K562 treated with DMSO at 1 percent for 4 hours (cell line): ENCODE measurements around the gene LARGE2. TPM values are rescaled to one million over a fixed set of nuclear protein-coding genes. Genes with fewer than 3 reads are reported as not detected.

Experiments used
- total RNA-seq: library from RNA; unstranded; fragments of 300-600 nt; gene quantifications from 2 replicates; pipeline ENCODE4 v1.2.3, GENCODE V29; 2022; ENCODE audit not compliant: insufficient read depth

LARGE2 gene
- 4.9 and 5.5 TPM in 2 replicates for total RNA-seq

DNA sequence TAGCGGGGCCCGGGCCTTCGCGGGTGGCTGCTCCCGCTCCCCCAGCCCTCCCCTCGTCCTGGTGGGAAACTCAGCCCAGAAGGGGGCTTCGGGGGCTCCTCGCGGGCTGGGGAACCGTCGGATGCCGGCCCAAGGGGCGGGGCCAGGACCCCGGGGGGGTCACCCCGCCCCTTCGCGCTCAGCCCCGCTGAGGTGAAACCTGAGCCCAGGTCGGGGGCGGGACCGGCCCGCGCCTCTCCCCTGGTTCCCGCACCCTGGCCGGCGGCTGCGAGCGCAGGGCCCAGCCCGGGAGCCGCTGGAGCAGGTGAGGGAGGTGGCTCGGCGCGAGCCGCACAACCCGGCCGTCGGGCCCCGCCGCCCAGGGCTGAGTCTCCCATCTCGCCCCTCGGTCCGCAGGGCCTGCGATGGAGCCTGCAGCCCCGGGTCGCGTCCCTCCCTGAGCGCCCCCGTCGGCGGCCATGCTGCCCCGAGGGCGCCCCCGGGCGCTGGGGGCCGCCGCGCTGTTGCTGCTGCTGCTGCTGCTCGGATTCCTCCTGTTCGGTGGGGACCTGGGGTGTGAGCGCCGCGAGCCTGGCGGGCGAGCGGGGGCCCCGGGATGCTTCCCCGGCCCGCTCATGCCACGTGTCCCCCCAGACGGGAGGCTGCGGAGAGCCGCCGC lies at the start of gene LARGE2:
Gene LARGE2 (plus strand): TSS at position 232 of the 658 bp plus-strand sequence. CDS start 227 bp downstream, at position 459.

GRCh38 chr11:45885274-45885920 lies 37.1 kb upstream of the LARGE2 start, which contains the start of gene MAPK8IP1:
Gene MAPK8IP1 (plus strand): TSS chr11:45885651. CDS start chr11:45885821, 170 bp downstream.

DNA sequence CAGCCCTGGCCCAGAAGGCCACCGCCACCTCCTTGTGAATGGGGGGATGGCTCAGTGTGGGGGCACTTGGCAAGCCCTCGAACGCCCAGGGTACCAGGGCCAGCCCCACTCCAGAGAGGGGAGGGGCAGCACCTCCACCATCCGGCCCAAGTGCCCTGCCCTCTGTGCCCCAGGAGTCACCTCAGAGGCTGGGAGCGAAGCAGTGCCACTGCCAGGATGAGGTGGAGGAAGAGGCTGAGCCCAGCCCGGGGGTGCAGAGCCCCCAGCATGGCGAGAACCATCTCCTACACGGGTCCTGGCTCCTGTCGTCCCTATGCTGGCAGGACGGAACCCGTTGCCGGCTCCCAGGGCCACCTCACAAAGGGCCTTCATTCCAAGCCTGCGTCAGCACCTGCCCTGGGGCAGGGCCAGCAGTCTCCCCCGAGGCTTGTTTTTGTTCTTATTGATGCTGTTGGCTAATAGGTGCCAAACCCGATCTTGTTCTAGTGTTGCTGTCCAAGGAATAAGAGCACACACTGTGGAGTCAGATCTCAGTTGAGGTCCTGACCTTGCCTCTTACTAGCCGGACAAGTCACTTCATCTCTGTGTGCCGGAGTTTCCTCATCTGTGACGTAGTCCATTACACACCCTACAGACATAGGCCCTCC lies 15.4 kb upstream of the LARGE2 start, which contains the start of gene FREY1:
Gene FREY1 (minus strand): TSS at position 307 of the 647 bp plus-strand sequence. CDS start 26 bp downstream, at position 281.

GRCh38 chr11:45917623-45918330 lies 4.7 kb upstream of the LARGE2 start, which contains the start of gene PEX16:
Gene PEX16 (minus strand): TSS chr11:45917877. CDS start chr11:45917811, 66 bp downstream.

Other genes with a start within 250 kb of the LARGE2 start
- 4.3 and 8.2 TPM in 2 replicates for gene SLC35C1, start 117.5 kb upstream of the LARGE2 start, total RNA-seq
- gene CRY2, start 75.2 kb upstream of the LARGE2 start, total RNA-seq, result 14.2 and 17.6 TPM in 2 replicates
- 2.7 and 4.4 TPM in 2 replicates for gene MAPK8IP1, start 37.0 kb upstream of the LARGE2 start, total RNA-seq
- 2.8 TPM in 1 of 2 replicates, not detected in the other for gene FREY1, start 15.4 kb upstream of the LARGE2 start, total RNA-seq
- 23.9 and 36.8 TPM in 2 replicates for gene PEX16, start 4.8 kb upstream of the LARGE2 start, total RNA-seq
- 15.8 and 19.3 TPM in 2 replicates for gene PHF21A, start 198.8 kb downstream of the LARGE2 start, total RNA-seq